MM.1S (cell line): ENCODE data around the gene ANKS6.

Experiments used
- EZH2 ChIP-seq: fragments of 300-600 bp; sonication (generic); optimal IDR thresholded peaks from 2 replicates; pipeline ENCODE3; 2017; ENCODE audit warnings: low read depth, mild to moderate bottlenecking, antibody characterized with exemption, low read length, mixed read lengths
- EZH2phosphoT487 ChIP-seq: fragments of 300-600 bp; sonication (generic); IDR thresholded peaks from 2 replicates; pipeline ENCODE4 v1.6.1; 2018; ENCODE audit warnings: antibody characterized with exemption, low read length
- TF ChIP-seq, protein P1 (sequence below): fragments of 300-600 bp; sonication (generic); IDR thresholded peaks from 2 replicates; pipeline ENCODE4 v1.5.1; 2016; ENCODE audit warnings: antibody characterized with exemption, low read length, mixed read lengths

DNA sequence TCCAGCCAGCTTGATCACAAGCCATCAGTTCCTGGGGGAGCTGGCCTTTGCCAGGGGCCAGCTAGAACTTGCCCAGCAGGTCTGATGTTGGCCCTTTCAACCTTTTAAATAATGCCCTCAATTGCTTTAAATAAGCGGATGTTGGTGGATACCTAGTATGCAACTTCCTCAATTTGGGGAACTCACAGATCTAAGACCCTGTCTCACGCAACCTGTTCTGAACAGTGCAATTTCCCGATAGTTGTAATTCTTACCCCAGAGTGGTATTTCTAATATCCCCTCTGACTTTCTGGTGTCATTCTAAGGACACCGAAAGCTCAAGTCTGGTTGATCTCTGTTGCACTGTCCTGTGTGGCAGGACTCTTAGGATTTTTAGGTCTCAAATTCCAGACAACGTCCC, 34.2 kb upstream of the ANKS6 start:
- no peak for TF ChIP-seq EZH2
- TF ChIP-seq, protein P1, sequence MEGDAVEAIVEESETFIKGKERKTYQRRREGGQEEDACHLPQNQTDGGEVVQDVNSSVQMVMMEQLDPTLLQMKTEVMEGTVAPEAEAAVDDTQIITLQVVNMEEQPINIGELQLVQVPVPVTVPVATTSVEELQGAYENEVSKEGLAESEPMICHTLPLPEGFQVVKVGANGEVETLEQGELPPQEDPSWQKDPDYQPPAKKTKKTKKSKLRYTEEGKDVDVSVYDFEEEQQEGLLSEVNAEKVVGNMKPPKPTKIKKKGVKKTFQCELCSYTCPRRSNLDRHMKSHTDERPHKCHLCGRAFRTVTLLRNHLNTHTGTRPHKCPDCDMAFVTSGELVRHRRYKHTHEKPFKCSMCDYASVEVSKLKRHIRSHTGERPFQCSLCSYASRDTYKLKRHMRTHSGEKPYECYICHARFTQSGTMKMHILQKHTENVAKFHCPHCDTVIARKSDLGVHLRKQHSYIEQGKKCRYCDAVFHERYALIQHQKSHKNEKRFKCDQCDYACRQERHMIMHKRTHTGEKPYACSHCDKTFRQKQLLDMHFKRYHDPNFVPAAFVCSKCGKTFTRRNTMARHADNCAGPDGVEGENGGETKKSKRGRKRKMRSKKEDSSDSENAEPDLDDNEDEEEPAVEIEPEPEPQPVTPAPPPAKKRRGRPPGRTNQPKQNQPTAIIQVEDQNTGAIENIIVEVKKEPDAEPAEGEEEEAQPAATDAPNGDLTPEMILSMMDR = no peak
- no peak for TF ChIP-seq EZH2phosphoT487
